GM21737 (cell line): ENCODE data around the gene PMEPA1.

Source experiments
- ATAC-seq: cut with Tn5 transposase; IDR thresholded peaks from one replicate; pipeline ENCODE4 v1.9.1; 2021; ENCODE audit warnings: mild to moderate bottlenecking, moderate library complexity; ENCODE audit not compliant: unreplicated experiment

Gene PMEPA1

DNA sequence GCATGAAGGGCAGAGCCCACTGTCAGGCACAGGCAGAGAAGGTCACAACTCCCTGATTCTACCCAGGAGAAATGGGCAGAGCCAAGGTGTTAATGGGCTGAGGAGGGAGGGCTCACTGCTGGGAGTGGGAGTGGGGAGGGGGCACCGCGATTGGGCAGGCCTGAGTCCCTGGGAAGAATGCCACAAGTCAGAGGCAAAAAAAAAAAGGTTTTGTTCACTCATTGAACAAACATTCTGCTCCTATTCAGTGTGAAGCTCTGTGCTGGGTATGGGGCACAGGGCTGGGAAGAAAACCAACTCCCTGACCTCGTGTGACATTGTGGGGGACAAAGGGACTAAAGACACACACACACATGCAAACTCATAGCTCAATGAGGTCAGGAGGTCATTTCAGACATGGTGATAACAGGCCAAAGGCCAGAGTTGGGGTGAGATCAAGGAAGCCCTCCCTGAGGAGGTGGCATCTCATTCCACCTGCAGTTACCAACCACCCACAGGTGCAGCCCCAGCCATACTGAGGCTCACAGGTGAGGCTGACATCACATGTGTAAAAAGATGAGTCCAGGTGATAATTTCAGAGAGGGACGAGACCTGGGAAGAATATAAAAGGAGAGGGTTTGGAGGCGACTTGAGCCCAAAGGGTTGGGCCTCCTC, 3.2 kb upstream of the PMEPA1 start:
- no peak for ATAC-seq

DNA sequence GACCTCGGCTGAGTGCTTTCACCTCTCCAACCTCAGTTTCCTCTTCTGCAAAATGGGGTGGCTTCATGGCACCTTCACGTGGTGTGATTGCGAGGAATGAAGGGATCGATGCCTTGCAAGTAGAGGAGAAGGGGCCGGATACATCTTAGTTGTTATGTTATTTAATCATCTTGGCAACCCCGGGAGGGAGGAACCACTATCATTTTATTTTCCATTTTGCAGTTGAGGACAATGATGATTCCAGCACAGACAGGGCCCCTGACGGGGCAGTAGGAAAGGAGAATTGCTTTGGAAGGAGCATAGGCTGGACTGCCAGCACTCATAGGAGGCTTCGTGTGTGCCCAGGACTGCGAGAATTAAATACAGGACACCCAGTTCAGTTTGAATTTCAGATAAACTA, 2.5 kb upstream of the PMEPA1 start:
- no peak for ATAC-seq

DNA sequence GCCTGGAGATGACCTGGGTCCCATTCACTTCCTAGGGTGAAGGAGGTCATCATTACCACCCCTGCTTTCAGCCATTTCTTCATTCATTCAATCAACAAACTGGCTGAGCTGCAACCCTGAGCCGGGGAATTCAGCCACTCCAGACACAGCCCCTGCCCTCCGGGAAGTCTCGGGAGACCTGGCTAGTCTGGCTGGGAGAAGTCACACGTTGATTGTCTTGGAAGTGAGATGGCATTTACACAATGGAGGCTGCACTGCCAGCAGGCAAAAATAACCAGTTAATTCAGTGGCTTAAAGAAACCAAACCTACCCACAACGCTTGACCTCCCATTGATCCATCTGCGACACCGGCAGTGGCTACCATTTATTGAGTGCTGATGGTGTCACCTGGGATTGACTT, 2.0 kb upstream of the PMEPA1 start:
- ATAC-seq, result no peak

DNA sequence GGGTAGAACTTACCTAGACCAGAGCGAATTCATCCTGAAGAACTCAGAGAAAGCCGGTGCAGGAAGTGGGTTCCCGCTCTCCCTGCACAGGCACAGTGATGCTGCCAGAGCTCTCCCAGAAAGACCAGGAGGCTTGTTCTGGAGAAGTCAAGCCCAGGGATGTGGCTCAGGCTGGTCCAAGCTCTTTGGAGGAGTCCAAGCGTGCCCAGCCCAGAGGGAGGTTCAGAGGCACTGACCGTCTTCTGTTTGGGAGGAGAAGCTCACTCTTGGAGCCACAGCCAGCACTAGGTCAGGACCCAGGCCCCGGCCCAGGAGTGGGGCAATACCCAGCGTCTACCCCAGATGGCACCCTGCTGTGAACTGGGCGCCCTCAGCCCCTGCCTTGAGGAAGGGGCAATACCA, 1.5 kb upstream of the PMEPA1 start:
- ATAC-seq, result no peak

DNA sequence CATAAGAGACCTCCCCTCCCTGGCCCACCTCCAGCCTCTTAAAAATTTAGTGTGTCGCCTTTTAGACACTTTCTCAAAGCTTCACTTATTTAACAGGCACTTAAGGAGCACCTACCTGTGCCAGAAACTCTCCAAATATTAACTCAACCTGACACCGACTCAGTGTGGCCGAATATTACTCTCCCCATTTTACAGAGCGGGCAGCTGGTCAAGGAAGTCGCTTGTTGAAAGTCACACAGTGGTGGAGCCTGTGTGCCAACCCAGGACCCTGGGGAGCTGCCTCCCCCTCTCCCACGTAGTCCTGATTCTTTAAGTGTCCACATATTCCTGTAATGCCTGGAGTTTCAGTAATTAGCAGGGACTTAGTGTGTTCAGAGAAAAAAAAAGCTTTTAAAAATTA, 1.0 kb upstream of the PMEPA1 start:
- ATAC-seq, result no peak

DNA sequence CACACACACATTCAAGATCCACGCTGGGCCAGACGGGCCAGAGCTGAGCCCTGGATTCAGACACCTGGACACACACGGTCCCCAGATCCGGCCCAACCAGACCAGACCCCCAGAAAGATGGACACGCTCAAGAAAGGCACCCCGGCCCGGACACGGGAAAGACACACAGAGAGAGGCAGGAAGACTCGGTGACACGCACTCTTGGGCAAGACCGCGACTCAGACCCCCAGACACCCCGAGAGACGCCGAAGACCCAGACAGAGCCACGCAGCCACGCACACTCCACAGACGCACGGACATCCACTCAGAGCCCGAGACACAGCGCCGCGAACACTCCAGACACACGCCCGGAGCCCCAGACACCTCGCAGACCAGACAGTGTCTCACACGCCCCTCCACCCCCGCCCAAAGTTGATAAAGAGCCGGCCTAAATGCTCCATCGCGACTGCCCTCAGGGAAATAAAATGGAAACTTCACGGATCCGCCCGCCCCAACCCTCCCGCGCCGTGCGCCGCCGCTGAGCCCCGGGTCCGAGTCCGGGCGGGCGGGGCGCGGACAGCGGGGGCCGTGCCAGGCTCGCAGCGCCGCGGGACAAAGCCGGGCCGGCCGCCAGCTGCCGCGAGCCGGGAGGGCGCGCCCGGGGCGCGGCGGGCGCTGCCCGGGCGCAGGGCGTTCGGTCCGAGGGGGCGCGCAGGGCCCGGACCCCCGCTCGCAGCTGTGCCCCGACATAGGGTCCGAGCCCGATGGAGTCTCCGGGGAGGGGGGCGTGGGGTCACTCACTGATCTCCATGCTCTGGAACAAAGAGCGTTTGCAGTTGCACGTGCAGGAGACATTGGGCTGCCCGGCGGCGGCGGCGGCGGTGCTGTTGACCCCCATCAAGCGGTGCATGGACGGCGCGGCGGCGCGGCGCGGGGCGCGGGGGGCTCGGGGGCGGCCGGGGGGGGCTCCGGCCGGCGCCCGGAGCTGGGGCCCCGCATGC, 831 bp downstream of the PMEPA1 start:
- no peak for ATAC-seq

DNA sequence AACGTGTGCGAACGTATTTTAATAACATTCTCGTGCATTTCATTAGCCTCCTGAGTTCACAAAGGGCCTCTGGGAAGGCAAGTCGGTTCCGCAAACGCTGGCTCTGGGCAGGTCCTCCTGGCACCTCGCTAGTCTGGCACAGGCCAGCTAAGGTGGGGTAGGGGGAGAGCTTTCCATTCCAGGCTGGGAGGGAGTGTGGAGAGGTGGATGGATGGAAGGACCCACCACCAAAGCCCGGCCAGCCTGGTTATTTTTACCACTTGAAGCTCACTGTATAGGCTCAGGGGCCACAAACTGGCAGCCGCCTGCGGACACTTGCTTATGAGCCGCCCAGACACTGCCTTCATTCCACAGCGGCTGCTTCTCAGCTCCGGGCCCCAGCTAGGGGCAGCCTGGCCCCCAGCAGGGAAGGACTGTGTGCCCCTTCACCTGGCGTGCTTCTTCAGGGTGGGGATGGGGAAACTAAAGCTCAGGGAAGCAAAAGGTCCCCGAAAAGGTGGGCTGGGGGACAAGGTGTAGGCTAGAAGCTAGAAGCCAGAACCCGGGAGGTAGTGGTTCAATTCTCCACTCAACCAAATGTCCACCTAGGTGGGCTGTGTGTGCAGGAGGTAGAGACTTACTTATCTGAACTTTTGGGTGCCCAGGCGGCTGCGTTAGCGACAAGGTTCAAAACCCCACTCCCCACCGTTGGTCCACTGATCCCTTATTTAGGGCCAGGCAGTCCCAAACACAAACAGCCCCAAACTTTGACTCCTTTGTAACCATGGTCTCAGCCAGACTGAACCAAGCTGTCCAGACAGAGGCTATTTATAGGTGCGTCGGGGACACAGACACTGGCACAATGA, 1.7 kb downstream of the PMEPA1 start:
- ATAC-seq, result no peak

DNA sequence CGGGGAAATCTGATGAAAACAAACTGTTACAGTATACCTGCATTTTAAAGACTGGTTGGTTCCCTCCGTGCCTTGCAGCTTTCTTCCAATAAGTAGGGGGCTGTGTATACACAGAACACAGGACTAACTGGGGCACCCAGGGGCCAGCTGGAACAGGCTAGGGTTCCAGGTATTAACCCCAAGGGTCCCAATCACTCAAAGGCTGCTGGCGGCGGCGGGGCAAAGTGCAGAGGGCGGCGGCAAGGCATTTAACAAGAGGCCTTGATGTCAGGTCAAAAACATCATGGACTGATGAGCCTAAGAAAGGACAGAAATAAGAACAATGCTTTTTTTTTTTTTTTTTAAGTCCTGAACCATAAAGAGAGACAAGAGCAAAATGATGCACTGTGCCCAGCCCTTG, 2.5 kb downstream of the PMEPA1 start:
- no peak for ATAC-seq

DNA sequence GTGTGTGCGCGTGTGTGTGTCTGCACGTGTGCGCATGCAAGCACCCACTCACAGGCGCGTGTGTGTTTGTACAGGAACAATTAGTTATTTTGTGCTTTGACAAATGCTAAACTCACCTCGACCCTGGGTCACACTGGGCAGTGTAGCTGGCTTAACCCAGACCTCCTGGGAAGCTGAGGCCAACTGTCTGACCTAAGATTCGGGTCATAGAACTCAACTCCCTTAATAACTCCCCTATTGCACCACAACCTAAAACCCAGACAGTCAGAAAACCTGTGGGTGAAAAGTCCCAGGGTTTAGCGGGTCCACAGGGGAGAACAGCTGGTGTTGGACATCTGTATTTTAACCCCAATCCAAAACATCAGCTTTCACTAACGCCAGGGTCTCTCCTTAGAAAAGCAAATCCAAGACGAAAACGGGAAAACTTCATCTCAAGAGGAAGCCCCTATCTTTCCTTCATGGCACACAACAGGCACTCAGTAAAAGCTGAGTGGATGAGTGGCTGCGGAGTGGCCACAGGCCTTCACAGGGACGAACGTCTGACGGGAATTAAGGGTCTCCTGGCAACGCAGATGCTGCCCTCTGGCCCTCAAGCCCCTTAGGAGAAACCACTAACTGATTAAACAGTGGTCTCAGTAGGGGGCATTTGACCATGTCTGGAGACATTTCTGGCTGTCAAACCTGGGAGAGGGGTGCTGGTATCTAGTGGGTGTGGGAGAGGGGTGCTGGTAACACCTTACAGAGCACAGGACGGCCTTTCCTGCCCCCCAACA, 4.5 kb downstream of the PMEPA1 start:
- no peak for ATAC-seq

DNA sequence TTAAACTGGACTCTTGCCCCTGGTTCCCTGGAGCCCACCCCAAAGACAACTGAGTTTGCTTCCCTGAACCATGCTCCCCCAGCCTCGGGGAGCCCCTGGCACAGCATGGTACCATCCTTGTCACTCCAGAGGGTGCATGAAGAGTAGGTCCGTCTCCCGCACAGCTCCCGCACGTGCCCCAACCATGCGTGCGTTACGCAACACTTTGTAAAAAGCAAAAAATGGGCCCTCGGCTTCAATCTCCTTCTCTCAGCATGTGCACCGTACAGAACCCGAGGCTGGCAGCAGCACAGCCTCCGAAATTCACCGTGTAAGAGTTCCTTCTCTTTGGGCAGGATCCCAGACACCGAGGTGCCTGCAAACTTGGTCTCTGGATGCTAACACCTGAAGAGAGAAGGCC, 5.6 kb downstream of the PMEPA1 start:
- ATAC-seq, result no peak

DNA sequence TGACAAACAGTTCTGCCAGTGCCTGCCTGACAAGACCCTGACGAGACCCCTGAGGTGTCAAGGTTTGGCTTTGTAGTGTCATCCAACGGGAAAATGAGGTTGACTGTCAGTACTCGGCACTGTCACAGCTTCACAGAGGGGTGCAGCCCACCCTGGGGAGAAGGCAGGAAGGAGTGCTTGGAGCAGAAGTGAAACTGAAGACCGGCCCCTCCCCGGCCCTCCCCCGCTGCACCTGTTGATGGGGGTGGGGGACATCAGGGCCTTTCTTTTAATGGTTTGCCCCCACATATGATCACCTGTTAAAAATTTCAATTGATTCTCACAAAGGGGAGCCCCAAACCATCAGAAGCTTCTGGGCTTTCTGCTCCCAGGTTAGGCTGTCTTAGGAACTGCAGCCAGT, 6.8 kb downstream of the PMEPA1 start:
- ATAC-seq, result no peak

DNA sequence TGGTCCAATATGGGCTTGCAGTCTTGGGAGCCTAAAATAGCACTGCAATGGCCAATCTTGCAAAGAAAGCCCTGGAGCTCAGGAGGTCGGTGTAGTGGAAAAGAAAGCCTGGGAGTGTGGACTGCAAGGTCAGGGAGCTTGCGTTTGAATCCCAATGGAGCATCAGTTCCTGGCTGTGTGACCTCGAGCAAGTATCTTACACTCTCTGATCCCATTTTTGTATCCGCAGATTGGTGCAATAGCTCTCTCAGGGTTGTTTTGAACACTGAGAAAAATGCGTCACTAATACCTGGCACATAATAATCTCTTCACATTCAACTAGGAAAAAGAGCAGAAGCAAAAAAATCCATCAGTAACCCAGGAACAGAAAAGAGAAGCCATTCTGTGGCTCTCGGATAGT, 7.3 kb downstream of the PMEPA1 start:
- ATAC-seq, result no peak

DNA sequence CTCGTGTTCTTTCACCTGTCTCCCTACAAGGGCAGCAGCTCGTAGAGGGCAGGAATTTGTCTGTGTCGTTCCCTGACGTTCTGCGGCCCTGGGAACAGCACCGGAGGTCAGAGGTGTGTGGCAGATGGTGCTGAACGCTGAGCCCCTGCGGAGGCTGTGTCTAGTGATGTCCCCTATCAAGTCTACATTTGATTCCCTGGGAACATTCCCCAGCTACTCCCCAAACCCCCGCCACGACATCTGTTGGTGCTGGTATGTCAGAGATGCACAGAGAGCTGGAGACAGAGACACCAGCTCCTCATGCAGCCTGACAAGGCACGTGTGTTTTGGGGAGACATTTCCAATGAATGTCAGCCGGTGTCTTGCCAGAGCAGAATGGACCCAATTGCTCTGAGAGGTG, 7.7 kb downstream of the PMEPA1 start:
- no peak for ATAC-seq

DNA sequence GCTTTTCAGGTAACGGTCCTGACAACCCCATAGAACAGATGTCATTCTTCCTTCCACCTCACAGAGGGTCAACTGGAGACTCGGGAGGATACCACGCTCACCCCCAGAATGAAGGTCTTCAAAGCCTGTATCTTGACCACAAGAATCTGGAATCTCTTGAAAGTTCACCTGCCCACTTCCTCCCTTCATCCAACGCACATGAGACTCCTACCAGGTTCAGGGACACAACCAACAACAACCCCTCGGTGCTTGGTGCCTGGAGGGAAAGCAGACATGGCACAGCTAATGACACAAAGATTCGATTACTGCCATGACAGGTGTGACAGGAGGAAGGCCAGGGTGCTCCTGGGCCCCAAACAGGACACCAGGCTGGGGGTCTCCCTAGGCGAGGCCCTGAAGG, 8.2 kb downstream of the PMEPA1 start:
- ATAC-seq, result no peak

DNA sequence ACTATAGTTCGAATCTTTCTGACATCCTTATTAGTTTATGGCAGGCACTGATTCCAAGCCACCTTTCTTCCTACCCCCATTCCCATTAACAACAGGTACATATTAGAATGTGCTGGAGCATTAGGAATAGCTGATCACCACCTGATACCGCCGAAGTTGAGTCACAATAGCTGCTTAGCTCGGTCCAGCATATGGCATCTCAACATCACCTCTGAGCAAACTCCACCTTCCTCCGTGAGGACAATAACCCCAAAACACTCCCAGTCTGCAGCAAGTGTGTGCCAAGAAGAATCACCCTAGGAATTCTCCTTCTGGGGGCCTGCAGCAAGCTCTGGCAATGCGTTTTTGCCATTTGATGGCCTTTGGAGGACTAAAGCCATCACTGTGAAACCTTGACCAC, 8.7 kb downstream of the PMEPA1 start:
- ATAC-seq, result no peak

DNA sequence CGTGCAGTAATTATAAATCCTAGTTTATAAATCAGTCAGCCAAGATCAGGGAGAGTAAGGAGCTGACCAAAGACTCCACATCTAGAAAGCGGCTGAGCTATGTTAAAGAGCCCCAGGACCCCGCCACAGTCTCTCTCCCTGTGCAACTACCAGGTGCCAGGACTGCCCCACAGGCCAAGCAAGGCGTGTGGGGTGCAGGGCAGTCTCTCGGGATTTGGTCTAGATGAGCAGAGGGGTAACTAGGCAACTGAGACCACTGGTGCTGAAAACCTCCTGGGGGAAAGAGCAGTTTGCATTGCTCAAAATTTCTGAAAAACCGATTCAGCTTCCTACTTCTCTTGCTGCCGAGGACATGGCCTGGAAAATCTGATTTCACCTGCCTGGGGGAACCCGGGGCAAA, 10.4 kb downstream of the PMEPA1 start:
- no peak for ATAC-seq

DNA sequence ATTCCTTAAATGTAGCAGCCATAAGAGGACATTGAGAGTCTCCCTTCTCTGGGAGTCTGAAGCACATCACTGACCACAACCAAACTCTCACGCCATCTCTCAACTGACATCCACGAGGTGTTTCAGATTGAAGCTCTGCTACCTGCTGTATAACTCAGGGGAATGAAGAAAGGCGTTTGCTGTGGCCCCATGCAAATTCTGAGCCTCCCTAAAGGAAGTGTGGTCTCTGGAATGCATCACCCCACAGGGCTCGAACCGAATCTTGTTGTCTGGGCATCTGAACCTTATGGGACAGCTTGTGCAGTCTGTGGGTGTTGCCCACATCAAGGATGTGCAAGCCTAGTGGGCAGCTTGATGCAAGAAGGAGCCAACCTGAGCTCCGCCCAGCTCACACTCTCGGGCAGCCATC, 10.9 kb downstream of the PMEPA1 start:
- ATAC-seq, result no peak

DNA sequence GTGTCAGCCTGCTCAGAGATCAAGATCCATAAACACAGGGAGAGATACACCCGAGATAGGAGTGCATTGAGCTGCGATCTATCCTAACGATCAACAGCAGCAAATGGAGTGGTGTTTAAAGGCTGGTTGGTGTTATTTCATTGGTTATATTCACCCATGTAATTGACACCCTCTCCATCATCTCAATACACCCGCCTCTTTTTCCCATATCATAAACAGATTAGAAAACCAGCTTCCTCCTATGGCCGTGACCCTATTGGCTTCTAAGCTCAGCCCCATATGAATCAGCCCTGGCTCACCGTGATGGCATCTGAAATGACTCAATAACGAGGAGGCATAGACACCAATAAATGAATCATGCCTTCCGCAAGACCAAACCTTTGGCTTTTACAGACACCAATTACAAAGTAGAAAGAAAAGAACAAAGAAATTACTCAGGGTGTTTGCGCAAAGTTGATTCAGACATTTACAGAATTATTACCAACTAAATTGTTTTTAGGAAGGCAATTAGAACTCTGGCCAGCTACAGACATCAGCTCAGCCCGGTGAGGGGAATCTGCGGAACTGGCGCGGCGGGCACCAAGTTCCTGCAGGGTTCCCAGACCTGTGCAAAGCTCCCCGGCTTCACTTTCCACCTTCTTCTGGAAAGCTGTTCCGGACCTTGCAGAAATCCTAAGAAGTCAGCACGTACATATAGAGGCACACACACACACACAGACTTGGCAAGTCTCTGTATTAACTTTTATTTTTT, 11.5 kb downstream of the PMEPA1 start:
- ATAC-seq, result no peak

DNA sequence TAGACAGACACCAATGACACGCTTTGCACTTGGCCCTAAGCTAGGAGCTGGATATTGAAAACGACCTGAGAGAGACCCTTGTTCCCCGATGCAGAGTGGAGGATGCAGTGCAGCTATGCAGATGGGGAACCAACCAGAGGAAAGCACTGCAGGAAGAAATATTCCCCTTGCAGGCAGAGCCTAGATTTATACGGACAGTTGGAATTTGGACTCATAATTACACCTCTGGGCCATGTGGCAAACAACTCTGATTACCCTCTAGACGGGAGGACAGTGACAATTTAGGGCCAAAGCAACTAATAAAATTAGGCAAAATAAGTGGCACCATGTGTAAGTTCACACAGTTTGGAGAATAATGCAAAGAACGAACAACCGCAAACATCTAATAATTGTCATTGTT, 12.3 kb downstream of the PMEPA1 start:
- ATAC-seq, result no peak

DNA sequence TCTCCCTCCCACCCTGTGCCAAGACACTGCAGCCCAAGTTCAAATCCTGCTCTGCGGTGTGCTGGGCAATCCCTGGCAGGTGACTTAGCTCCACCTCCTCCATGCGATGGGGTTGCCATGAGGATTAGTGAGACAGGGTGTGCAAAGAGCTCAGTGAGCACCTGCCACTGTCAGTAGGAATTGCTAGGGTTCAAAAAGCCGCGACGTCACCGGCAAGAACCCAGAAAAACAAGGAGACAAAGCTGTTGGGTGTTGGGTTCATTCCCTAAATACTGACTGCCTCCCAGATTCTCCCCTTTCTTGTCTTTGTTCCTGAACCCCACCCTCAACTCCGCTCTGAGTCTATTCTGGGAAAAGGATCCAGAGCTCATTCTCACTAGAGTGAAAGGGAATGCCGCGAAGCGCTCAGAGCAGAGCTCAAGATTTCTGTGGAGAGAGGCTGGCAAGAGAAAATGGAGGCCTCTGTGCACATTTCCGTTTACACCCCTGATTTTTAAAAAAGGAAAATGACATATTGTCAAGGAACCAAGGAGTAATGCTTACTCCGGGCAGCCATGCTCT, 13.3 kb downstream of the PMEPA1 start:
- no peak for ATAC-seq
